ENCODE data around the gene NT5C1B.

DNA sequence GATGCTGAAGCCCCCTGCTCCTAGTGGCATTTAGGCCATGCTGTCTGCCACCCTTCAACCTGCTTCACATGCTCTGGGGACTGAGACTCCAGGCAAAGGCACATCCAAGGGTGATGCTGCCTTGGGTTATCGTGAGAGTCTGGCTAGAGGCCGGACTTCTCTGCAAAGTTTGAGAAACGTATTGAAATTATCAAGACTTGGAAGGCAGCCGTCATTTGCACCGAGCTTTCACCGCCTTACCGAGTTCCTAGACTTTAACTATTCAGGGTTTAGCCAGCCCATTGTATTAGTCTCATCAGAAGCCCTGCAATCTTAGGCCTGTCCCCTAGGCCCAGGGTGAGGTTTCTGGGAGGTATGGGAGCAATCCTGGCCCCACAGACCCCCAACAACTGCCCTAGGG, 62.9 kb downstream of the NT5C1B start:
- no peak for TF ChIP-seq POLR2A (IDR thresholded peaks at IDR 0.05)
- TF ChIP-seq, protein P1, sequence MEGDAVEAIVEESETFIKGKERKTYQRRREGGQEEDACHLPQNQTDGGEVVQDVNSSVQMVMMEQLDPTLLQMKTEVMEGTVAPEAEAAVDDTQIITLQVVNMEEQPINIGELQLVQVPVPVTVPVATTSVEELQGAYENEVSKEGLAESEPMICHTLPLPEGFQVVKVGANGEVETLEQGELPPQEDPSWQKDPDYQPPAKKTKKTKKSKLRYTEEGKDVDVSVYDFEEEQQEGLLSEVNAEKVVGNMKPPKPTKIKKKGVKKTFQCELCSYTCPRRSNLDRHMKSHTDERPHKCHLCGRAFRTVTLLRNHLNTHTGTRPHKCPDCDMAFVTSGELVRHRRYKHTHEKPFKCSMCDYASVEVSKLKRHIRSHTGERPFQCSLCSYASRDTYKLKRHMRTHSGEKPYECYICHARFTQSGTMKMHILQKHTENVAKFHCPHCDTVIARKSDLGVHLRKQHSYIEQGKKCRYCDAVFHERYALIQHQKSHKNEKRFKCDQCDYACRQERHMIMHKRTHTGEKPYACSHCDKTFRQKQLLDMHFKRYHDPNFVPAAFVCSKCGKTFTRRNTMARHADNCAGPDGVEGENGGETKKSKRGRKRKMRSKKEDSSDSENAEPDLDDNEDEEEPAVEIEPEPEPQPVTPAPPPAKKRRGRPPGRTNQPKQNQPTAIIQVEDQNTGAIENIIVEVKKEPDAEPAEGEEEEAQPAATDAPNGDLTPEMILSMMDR (IDR thresholded peaks at IDR 0.05): no peak

Measured in body of pancreas (tissue), 4 donors.